NB4 (cell line): ENCODE measurements around the gene SLBP.

Source experiments
- DNase-seq: peaks from one replicate; pipeline ENCODE4 v3.0.0; 2010; ENCODE audit warnings: low read depth
- H3K4me3 ChIP-seq: one replicate; pipeline ENCODE4 v1.5.1; 2011; ENCODE audit warnings: mild to moderate bottlenecking, low read depth, low read length, moderate library complexity
- CTCF ChIP-seq: IDR thresholded peaks from one replicate; pipeline ENCODE4 v1.5.1; 2012; ENCODE audit warnings: low read depth, low read length
- MAX ChIP-seq: IDR thresholded peaks from 2 replicates; pipeline ENCODE4 v1.6.1; 2011; ENCODE audit warnings: low read depth, low read length
- MYC ChIP-seq: IDR thresholded peaks from 2 replicates; pipeline ENCODE4 v1.6.1; 2011; ENCODE audit warnings: low read depth, low read length
- POLR2A ChIP-seq: IDR thresholded peaks from 2 replicates; pipeline ENCODE4 v1.6.1; 2011; ENCODE audit warnings: mild to moderate bottlenecking; ENCODE audit not compliant: insufficient read length; ENCODE audit errors: extremely low read depth

SLBP gene

DNA sequence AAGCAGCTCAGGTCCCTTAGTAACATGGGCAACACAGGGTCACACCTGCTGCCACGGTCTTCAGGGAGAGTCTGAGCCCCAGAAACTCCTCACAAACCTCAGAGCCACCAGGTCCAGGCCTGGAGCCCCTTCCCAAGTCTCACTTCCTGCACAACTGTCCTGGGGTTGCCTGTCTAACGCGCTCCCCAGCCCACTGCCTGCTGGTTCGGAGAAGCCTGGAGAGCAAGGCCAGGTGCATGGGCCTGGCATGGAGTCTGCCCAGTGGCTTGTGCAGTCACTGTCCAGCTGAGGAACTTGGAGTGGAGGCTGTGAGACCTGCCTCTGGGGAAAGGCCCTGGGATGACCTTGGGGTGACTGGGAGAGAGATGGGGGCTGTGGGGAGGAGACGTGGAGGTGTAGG is 56.0 kb downstream of the SLBP start:
- no peak overlapping the region for H3K4me3 ChIP-seq
- TF ChIP-seq MAX (no peak), MYC (no peak), POLR2A (no peak), CTCF (no peak)
- DNase-seq: no peak

DNA sequence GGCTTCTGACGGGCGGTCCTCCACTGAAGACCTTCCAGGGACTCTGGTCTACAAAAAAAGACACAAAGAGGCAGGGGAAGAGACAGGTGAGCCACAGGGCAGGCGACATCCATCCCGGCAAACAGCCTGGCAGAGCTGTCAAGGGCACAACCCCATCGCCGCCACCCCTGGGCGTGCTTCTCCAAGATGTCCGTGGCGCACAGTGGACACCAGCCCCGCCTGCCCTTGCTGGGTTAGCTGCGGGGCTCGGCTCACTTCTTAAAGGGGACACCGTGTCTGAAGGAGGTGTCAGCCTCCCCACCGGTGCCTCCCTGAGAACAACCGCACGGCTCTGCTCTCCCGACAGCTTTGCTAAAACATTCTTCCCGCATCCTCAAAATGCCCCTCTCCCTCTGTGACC is 56.4 kb downstream of the SLBP start:
- no peak overlapping the region for H3K4me3 ChIP-seq
- no peak for DNase-seq
- TF ChIP-seq POLR2A (no peak), MYC (no peak), MAX (no peak)

GRCh38 chr4:1655081-1655480 is 57.0 kb downstream of the SLBP start:
- no peak overlapping the region for H3K4me3 ChIP-seq
- TF ChIP-seq POLR2A (no peak), MYC (no peak), MAX (no peak), CTCF (no peak)
- DNase-seq: no peak

DNA sequence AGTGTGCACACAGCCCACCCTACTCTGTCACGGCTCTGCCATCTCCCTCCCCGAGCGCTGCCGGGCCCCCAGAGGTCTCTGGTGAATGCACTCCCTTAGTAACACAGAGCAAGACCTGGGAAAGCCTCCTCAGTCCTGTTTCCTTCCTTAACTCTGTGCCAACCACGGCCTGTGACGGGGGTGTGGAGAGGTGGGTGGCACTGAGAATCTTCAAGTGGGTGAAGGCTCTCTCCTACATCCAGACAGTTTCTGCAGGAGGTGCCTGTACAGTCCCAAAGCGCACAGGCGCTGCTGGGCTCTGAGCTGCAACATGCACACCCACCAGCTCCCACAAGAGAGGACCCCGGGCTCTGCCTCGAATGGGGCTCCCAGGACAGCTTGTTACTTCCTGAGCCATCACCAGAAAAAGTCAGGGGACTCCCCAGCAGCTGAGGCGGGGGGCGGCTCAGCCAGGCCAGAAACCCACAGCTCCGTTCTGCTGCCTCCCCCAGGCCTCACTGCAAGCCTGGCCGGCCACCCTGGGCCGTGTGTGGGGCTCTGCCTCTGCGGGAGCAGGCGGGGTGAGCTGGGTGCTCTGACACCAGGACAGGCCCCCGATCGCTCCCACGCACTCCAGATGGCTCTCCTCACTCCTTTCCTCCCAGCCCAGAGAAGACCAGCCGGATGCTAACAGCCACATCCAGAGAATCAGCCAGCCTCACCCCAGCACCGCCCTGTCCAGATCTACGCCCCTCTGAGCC is 57.7 kb downstream of the SLBP start:
- no peak overlapping the region for H3K4me3 ChIP-seq
- no peak for DNase-seq
- TF ChIP-seq MYC: no peak
- TF ChIP-seq MAX: no peak
- no peak for TF ChIP-seq POLR2A
- TF ChIP-seq CTCF: no peak

DNA sequence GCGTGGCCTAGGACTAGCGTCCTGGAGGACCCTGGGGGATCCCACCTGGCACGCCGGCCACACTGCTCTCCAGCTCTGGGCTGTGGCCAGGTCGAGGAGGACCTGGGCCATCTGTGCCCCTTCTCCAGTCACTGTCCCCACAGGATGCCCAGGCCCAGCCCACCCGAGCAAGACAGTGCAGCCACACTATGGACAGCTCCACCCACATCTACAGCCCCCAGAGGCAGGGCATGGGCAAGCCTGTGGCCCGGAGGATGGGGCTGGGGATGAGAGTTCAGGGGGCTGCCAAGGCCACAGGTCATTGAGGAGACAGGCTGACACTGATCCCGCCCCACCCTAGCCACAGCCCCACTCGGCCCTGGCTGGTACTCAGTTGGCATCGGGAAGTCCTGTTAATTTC is 58.3 kb downstream of the SLBP start:
- no peak overlapping the region for H3K4me3 ChIP-seq
- no peak for DNase-seq
- TF ChIP-seq MAX (no peak), MYC (no peak), CTCF (no peak), POLR2A (no peak)

GRCh38 chr4:1652088-1652487 is 60.0 kb downstream of the SLBP start:
- no peak overlapping the region for H3K4me3 ChIP-seq
- no peak for TF ChIP-seq POLR2A
- TF ChIP-seq MYC: no peak
- no peak for TF ChIP-seq CTCF
- no peak for TF ChIP-seq MAX
- DNase-seq: no peak
